Stimulated activated naive CD4-positive, alpha-beta T cell (primary cell): ENCODE data around the gene ATG2A.

Experiments used
- DNase-seq, 6 experiments: peaks; one replicate each; lab custom pipeline; 2025; lab: John Stamatoyannopoulos, UW

The ATG2A gene

DNA sequence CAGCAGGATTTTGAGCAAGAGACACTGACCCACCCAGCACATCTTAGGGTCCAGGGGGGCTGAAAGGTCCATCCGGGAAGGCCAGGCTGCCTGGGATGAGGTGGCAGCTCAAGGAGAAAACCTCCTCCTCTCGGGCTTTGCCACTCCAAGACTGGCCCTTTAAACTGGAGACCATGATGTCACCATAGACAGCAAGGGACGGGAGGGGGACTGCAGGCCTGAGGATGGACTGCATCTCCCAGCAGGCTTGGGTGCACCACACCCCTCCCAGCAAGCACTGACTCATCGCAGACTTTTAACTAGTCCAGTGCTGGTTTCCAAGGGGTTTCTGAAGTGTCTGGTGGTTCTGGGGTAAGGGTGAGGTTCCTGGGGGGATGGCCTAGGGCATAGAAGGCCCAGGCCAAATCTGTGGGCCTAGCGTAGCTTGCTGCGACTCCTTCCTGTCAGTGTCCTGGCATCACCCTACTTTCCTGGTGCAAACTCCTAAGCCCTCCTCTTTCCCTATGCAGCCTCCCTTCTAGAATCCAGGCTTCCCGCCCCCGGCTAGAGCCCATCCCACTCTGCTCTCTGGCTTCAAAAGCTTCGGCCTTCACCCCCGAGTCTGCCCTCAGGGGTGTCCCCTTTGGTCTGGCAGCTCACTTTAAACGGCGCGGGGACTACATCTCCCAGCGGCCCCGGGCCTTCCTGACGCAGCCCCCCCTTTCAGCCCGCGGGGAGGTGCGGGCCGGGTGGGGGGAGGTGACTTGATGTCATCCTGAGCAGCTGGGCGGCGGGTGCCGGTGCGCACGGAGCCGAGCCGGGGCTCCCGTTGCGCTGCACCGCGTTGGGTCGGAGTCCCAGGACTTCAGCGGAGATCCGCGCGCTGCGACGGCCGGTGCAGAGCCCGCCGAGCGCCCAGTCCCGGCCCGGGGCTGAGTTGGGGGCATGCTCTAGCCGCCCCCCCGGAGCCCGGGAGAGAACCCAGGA, 7.2 kb upstream of the ATG2A start, which contains the start of gene PPP2R5B:
TSS of gene PPP2R5B (plus strand) at position 746 of the 966 bp plus-strand sequence. CDS start 1,046 bp downstream, outside the sequence.
- peak; percentile 80 to 89 (median 86) for DNase-seq

DNA sequence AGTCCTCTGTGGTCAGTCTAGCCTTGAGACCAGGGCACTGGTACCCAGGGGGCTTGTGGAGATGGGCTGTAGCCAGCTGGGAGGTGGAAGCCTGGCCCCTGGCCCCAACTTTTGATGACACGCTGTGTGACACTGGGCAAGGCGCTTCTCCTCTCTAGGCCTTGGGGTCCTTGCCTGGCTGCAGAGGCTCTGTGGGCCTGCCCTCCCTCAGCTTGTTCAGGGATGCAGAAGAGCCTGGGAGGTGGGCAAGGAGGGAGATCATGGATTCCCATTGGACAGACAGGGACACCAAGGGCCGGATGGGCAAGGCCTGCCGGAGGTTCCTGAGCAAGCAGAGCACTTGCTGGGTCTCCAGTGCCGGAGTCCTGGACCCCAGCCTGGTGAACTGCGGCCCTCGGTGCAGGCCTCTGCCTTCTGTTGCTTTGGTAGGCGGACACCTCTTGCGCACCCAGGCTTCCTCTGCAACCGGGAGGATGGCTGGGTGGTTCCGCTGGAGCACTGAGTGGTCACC, 6.2 kb upstream of the ATG2A start:
- no peak for DNase-seq

DNA sequence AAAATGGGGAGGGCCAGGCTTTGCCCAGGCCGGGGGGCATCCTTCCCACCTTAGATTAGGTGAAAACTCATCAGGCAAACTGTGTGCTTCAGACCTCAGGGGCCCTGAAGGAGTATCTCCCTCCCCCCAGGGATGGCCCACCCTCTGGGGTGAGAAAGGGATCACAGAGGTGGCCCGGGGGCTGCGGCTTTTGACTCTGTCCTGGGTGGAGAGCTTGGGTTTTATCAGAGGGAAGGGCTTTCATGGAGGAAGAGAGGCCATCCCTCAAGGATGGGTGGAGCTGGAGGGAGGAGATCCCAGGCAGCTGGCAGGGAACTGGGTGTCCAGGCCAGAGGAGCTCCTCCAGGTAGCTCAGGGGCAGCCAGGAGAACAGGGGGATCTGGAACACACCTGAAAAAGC, 4.4 kb upstream of the ATG2A start:
- DNase-seq, result no peak

DNA sequence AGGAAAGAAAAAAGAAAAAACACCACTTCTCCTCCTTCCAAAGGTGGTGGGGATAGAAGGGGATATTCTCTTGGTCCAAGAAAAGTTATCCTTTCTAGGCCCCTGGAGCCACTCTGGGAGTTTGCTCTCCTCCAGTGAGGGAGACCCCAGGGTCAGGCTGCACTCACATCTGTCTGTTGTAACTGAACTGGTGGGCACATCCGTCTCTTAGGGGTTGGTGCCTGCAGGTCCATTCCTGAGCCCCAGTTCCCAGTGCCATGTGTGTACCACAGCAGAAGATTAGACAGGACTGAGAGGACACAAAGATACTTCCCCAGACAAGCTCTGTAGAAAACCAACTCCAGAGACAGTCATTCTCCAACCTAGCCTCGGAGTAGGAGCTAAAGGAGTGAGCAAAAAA, 3.1 kb upstream of the ATG2A start:
- DNase-seq, result no peak

DNA sequence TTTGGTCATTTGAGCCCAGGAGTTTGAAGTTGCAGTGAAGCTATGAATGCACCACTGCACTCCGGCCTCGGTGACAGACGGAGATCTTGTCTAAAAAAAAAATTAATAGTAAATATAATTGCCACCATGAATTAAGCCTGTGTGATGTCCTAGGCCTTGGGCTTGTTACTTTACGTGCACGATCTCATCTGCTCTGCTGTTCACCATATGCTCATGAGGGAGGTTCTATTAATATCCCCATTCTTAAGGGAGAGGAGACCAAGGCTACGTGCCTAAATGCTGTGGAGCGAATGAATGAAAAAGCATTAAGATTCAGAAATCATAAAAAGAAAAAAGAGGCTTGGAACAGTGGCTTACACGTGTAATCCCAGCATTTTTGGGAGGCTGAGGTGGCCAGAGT, 2.6 kb upstream of the ATG2A start:
- DNase-seq, result no peak

DNA sequence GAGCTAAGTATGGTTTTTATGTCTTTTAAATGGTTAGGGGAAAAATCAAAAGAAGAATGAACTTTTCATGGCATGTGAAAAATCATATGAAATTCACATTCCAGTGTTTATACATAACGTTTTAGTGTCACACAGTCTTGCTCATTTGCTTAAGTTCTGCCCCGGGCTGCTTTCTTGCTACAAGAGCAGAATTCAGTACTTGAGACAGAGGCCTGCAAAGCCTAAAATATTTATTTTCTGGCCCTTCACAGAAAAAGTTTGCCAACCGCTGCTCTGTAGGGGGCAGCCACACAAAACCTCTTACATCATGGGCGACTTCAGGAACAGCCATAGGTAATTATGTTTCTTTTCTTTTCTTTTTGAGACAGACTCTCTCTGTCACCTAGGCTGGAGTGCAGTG, 1.0 kb upstream of the ATG2A start:
- DNase-seq, result no peak

DNA sequence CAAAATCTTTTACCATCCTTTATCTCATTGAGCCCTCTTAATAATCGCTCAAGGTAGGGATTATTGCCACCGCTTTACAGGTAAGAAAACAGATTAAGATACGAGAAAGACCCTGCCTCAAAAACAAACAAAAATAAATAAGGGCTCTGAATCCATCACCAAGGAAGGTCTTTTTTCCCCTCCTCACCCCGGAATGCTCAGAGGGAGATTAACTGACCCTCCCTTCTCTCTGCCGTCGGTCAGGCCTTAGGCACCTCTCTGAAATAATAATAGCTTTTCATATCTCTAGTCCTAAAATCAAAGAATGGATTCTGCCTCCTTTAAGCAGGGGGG, 620 bp upstream of the ATG2A start:
- DNase-seq, result no peak

DNA sequence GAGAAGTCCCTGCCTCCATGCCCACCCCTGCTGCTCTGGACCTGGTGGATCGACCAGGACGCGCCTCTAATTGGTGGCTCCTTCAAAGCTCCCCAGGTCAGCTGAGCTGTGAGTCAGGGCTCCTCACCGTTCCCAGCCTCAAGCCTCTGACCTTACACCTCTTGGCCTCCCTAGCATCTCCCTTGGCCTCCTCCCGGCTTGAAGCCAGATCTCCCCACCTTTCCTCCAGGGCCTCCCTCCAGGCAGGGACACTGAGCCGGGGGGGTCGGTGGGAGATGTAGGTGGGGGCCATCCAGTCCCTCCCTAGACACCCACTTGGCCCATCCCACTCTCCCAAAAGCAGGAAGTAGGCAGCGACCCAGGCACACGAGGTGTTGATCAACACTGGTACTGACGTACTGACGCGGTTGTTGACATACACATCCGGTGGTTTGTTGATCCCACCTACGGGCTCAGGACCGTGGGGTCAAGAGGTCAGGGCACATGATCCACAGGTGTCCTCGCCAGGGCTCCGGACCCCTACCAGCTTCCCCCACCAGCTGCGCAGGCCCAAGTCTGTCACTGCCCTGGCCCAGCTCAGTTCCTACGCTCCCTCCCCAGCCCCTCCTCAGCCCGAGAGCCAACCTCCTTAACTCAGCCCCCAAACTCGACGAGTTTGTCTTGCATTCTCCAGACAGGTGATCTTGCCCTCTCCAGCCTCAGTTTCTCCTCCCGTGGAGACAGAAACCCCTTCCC, 802 bp downstream of the ATG2A start:
- peak in 3 of 6 experiments; percentile 26 to 53 (median 30) for DNase-seq

DNA sequence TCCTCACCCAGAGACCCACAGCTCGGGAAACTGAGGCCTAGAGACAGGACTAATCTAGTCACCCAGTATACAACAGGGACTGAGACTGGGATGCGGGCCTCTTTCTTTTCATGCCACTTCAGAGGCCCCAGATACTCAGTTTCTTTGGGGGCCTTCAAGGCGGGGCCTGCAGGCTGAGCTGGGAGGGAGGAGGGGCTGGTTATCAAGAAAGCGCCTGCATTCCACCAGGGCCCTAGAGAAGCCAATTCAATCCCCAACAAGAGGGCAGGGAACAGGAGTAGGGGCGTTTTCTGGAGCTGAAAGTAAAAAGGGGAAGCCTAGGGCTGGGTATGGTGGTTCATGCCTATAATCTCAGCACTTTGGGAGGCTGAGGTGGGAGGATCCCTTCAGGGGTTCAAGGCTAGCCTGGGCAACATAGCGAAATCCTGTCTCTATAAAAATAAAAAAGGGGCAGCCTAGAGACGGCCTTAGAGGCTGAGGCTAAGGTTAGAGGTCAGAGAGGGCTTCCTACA, 1.6 kb downstream of the ATG2A start:
- DNase-seq, result no peak

DNA sequence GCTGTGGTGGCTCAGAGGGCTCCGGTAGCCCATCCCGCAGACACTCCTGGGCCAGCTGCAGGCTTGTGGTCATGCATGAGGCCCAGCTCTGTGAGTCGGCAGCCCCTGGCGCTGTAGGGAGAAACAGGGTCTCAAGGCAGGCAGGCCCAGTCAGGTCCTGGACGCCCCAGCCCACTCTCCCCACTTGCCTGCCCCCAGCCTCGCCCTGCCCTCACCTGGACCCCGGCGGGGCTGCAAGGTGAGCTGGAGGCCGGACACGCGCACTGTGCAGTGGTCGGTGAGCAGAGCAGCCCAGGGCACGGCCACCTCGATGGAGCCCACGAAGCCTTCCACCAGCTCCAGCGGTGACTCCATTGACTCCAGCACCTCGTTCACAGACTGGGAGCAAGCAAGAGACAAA, 2.9 kb downstream of the ATG2A start:
- no peak for DNase-seq

DNA sequence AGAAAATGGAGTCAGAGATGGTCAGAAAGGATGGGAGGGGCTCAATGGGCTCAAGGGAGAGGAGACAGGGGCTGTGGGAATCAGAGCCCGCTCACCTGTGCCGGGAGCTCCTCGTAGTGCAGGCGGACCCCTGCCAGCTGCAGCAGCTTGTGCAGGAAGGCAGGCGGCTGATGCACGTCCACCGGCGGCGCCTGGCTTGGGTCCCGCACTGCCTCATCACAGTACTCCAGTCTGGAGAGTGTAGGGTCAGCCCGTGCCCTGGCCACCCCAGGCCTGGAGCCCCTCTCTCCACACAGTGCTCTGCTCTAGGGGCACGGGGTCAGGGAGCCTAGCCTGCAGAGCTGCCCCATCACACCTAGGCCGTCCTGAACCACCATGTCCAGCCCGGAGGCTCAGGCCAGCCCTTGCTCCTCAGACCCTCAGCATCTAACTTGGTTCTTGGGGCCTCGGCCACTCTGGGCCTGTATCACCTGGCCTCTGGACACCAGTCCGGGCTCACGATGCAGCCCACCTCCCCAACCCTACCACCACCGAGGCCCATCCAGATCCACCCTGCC, 3.8 kb downstream of the ATG2A start:
- no peak for DNase-seq

DNA sequence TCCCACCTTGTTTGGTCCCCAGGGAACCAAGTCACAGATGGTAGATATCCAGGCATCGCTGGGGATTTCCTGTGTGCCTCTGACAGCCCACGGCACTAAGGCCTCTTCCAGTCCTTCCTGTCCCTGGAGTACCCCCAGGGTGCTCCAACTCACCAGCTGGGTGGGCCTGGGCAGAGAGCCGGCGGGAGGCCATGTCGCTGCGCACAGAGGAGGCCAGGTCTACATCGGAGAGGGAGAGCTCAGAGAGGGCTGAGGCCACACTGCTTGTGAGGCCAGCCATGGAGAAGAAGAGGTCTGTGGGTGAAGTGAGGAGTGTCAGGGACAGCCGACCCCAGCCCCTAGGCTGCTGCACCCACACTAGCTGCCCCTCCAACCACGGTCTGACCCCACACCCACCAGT, 5.3 kb downstream of the ATG2A start:
- no peak for DNase-seq

DNA sequence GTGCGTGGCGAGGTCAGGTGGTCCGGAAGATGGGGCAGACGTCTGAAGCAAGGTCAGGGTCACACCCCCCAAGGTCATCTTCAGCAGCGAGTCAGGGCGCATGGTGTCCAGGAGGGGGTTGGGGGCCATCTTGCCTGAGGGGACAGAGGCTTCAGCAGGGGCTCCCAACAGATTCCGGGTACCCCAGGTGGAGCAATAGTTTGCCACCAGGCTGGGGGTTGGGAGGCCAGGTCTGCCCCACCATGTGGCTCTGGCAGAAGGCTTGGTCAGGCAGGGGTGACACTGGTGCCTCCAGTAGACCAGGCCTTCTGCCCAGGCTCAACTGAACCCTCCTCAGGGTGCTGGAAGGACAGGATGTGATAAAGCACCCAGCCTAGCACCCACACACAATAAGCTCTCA, 5.9 kb downstream of the ATG2A start:
- no peak for DNase-seq

DNA sequence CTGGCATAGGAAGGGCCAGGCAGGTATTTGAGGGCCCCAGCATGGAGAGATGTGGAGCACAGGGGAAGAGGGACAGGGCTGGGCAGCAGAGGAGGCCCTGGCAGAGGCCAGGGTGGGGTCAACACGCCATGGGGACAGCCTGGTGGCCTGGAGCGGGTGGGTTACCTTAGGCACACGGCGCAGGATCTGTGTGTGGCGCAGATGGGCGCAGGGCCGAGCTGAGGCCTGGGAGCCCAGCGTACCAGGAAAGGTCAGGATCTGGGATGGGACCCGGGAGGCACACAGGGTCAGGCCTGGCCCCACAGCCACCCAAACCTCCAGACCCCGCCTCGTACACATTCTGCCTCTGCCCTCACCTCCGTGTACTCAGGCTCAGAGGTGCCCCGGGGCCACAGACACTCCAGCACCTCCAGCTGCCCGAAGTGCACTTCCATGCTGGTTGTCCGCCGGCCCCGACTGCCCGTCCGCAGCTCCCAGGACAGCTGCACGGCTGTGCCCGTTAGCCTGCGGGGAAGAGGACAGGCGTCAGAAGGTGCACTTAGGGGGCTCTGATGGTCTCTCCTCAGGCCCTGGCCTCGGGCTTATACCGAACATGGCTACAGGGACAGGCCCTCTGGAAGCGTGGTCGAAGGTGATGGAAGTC, 6.4 kb downstream of the ATG2A start:
- DNase-seq, result no peak

DNA sequence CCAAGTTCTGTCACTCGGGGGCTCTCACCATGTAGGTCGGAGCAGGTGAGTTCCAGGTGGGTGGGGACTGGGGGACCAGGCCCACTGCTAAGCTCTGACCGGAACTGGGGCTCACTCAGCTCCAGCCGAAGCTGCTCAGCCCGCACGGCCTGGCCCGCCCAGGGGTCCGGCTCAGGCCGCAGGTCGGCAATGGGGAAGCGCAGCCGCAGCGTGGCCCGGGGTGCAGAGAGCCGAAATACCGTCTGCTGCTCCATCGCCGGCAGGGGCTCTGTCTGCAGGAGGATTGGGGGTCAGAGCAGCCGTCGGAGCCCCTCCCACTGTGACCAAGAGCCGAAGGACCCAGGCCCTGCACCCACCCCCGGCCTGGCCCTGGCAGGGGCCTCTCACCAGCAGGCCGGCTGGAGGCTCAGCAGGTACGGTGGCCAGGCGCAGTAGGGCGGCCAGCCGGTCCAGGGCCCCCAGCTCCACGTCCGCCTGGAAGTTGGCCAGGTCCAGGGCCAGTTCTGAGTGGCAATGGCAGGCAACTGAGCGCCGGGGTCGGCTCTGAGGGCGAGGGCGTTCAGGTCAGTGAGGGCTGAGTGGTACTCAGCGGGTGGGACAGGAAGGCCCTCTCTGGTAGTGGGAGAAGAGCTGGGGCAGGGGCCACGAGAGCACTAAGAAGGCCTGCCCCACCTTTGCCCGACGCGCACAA, 7.2 kb downstream of the ATG2A start:
- no peak for DNase-seq

DNA sequence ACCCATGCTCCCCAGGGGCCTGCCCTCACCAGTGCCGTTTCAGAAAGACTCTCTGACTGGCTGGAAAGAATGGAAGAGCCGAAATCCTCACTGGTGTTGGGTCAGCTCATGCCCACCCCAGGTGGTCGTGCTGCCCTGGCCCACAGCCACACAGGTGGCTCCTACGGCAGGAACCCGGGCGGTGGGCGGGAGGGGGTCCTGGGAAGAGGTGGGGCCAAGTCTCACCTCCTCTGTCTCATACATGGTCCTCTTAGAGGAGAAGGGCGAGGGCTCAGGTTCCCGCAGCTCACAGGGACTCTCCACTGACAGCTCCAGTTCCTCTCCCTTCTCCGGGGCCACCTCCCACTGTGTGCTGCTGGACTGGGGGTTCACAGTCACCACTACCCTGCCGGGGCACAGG, 8.2 kb downstream of the ATG2A start:
- no peak for DNase-seq

DNA sequence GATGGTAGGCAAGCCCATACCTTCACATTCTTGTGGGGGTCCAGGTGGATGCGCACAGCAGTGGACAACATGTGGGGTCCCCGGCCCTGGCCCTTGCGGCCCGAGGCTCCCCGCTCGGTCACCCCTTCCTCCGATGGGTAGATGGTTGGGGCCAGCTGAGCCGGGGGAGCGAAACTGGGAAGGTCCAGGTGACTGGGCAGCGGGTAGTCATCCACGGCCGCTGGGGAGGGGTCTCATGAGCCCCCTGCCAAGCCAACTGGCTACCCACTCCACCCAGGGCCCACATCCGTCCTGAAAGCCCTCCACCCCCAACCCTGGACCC, 10.7 kb downstream of the ATG2A start:
- DNase-seq, result no peak

DNA sequence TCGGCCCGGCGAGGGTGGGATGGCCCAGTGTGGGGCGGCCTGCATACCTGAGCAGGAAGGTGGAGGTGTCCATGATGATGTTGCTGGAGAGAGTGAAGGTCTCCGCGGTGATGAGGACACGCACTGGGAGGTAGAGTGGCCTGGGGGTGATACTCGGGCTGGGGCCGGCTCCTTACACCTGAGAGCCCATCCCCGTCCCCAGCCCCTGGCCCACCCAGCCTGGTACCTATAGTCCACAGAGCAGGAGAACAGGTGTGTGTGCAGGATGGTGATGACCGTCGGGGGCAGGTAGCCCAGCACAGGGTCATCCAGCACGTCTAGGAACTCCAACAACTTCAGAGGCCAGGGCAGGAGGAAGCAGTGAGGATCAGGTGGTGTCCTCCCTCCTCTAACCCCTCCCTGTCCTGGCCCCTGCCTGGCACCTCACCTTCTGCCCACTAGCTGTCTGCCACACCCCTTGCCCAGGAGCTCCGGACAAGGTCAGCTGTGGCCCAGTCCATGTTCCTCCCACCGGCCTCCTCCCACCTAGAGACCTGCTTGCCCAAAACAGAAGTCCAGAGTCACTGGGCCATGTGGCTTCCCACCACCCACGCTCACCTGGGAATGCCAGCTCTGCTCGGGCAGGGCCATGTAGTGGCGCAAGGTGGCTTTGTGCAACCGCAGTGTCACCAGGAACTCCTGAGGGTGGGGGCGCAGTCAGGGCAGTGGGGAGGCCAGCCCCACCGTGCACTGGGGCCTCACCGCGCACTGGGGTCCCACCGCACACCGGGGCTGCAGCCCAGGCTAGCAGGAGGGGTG, 11.3 kb downstream of the ATG2A start:
- DNase-seq, result no peak

DNA sequence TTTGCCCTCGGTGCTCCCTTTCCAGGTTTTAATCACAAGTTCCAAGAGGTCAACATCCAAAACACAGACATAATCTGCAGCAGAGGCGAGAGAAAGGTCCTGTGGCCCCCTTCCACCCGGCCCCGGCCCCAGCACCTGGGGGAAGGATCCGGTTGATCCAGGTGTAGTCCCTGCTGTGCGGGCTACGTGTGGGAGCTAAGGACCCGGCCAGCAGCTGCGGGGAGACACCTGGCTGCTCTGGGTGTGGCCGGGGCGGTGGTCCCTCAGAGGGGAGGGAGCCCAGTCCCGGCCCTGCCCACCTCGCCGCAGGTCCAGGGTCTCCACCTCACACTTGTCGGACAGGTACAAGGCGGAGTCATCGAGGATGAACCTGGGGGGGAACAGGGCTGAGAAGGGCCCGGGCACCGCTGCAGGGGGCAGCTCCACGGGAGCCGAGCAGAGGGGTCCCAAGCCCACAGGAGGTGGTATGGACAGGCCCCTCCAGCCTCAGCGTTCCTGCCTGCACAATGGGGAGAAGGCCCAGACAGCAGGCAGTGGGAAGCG, 13.6 kb downstream of the ATG2A start:
- DNase-seq, result no peak

DNA sequence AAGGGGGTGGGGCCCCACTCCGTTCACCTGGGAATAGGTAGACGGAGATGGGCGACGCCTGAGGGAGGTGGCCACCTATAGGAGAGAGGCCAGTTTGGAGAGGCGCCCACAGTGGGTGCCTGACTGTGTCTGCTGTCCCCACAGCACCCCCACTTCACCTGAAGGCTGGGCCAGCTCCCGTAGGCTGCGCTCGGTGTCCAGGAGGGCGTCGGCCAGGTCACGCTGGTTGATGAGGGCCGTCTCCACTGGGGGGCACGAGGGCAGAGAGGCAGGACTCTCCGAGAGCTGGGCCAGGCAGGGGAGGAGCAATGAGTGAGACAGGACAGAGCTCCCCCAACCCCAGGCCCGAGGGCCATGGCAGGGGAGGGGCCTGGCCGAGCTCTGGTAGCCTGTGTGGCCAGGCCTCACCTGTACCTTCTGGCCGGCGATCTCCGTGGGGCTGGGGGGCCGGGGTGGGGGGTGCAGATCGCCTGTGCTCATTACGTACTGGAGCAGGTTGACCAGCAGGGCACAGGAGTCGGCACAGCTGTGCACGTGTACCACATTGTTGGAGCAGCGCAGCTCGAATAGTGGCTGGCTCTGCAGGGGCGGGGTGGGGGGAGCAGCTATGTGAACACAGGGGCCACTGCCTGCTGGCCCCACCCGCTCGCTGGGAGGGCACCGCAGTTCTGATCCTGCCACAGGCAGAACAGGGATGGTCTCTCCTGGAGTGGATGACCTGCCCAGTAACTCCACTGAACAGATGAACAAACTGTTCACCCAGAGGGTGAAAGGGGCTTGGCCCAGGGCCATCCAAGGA, 14.7 kb downstream of the ATG2A start:
- no peak for DNase-seq
